ENCODE results near the gene RABGAP1L.
"Not testable (repeated sequence)": the region's sequence is repeated elsewhere in the genome, so short reads cannot be mapped to it uniquely, and the experiment has no call there.

RABGAP1L gene

GRCh38 chr1:175044591-175044990 is 885.3 kb downstream of the RABGAP1L start:
- DNase-seq (ENCODE audit: low spot score), result not testable (repeated sequence)

Data from left forelimb (tissue), 1 donor.